IPS DF 19.7 (cell line): ENCODE results near the gene TSPAN16.
A peak's percentile ranks its signal among the peaks of the same experiment; 100 is the strongest.

Experiments
- DNase-seq: peaks from one replicate; pipeline ENCODE4 v3.0.0-alpha.2; 2013; ENCODE audit warnings: low read depth, low spot score

TSPAN16 gene, protein sequence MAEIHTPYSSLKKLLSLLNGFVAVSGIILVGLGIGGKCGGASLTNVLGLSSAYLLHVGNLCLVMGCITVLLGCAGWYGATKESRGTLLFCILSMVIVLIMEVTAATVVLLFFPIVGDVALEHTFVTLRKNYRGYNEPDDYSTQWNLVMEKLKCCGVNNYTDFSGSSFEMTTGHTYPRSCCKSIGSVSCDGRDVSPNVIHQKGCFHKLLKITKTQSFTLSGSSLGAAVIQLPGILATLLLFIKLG

DNA sequence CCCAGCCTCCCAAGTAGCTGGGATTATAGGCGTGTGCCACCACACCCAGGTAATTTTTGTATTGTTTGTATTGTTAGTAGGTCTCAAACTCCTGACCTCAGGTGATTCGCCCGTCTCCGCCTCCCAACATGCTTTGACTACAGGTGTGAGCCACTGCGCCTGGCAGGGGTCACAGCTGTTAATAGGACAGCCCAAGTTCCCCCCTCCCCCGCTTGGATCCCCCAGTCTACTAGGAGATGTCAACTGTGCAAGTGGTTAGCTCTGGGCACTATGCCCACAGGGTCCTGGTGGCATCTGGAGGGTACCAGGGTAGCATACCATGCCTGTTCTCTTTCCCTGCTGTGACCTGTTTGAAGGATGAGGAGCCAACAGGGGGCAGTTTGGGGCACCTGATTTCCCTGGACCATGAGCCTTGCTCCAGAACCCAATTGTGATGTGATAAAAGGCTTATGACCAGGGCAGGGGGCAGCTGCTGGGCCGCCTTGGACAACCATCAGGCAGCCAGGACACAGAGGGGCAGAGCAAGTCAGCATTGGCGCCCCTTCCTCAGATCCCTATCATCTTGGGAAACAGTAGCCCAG lies at the start of gene TSPAN16:
TSPAN16 (plus strand) TSS at position 496 of the 581 bp plus-strand sequence. CDS start 138 bp downstream, outside the sequence.
- no peak for DNase-seq

DNA sequence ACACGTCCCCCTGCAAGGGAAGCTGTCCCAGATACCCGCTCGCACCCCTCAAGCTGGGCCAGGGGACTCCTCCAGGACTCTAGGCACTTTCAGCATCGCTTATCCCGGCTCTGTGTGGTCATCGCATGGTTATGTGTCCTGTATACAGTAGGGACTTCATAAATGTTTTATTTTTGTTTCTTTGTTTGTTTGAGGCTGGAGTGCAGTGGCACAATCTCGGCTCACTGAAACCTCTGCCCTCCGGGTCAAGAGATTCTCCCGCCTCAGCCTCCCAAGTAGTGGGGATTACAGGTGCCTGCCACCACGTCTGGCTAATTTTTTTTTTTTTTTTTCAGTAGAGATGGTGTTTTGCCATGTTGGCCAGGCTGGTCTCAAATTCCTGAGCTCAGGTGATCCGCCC lies 49.0 kb upstream of the TSPAN16 start:
- DNase-seq = no peak

DNA sequence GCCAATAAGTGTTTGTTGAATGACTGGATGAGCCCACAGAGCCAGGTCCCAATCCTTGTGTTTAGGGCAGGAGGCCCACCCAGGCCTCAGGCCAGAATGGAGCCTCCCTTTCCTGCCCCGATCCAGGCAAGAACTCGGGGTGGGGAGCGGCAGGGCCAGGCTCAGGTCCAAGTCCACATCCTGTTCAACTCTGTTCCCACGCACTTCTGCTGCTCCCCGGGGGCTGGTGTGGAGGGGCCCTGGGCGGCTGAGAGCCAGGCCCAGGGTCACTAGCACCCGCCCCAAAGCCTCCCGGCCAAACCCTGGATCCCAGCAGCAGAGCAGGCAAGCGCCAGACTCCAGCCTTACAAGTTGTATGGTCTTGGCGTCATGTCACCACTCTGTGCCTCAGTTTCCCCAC lies 48.6 kb upstream of the TSPAN16 start:
- DNase-seq = no peak

DNA sequence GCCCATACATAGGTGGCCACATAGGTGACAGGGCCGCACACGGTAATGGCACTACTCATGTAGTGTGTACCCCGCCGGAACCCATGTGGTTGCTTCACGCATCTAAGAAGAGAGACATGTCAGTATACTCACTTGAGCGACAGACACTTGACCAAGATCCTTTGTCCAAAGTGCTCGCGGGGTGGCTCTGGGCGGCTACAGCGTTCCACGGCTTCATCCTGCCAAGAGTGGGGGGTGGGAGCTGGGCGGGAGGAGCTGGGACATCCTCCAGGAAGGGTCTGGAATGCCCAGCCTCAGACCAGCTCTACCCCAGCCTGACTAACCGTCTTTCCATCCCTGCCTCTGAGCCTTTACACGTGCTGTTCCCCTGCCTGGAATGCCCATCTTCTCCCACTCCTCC lies 48.0 kb upstream of the TSPAN16 start:
- no peak for DNase-seq

DNA sequence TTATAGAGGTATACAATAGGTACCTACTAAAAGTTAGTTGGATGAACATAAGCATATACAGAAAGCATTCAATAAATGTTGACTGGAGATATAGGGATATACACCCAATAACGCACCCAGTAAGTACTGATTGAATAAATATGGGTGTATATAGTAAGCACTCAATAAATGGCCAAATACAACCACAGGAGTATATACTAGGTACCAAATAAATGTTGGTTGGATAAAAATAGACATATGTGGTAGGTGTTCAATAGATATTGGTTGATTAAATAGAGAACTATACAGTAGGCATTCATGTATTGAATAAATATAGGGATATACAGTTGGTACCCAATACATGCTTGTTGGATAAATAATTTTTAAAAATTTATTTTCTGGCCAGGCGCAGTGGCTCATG lies 47.1 kb upstream of the TSPAN16 start:
- DNase-seq = no peak

DNA sequence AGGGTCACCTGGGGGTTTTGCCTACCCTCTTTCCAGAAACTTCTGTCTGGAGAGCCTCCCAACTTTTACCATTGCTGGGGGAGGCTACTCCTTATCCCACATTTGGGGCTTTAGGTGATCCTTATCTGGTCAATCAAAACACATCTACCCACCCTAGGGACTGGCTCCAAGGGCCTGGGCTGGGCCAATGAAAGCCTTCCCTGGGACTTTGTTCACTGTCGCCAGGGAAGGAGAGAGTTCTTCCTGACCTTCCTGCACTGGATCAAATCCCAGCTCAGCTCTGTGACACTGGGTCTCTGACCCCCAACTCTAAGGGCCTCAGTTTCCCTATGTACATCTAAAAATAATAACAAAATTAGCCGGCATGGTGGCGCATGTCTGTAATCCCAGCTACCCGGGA lies 44.7 kb upstream of the TSPAN16 start:
- no peak for DNase-seq

DNA sequence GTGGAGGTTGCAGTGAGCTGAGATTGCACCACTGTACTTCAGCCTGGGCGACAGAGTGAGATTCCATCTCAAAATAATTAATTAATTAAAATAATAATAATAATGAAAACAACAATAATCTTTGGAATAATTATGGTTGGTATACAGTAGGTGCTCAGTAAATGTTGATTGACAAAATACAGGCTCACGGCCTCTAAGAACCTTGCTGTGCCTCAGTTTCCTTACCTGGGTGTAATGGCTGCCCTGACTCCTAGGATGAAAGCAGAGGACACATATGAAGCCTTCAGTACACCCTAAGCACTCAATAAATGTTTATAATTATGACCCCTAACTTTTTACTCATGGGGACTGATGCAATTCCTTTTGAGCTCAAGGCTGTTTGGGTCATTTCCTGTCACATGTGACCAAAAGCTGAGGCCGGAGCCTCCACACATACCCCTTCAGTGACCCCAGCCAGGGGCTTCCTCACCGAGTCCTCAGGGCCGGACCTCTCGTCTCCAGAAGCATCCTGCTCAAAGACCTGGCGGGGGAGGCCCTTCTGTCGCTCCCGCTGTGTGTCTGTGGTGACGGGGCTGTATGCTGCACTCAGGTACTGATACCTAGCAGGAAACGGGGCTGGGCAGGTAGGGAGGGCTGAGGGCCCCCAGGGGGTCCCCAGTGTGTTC lies 44.2 kb upstream of the TSPAN16 start:
- DNase-seq = no peak

DNA sequence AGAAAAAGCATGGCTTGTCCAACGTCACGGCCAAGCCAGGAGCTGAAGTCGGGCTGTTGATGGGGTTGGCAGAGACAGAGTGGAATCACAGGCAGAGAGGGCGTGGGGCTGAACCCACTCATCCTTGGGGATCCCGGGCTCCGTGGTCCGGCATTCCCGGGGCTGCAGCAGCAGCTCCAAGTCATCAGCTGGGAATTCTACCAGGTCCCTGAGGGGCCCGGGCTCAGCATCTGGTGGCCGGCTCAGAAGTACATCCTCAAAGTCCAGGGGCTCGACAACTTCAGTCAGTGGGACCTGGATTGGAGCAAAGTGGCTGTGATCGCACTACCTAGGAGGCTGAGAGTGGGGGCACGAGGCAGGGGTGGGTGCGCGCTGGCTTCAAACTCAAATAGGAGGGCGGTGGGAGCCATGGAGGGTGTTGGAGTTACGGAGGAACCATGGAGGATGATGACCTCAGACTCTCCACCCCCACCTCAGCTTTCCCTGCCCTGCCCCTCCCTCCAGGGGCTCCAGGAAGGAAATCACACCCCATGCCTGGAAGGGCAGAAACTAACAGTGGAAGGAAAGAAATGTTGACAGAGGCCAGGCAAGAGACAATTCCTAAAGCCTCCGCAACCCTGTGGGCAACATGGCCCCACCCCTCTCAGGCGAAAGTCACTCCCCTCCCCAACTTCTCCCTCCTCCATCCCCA lies 43.1 kb upstream of the TSPAN16 start:
- no peak for DNase-seq

DNA sequence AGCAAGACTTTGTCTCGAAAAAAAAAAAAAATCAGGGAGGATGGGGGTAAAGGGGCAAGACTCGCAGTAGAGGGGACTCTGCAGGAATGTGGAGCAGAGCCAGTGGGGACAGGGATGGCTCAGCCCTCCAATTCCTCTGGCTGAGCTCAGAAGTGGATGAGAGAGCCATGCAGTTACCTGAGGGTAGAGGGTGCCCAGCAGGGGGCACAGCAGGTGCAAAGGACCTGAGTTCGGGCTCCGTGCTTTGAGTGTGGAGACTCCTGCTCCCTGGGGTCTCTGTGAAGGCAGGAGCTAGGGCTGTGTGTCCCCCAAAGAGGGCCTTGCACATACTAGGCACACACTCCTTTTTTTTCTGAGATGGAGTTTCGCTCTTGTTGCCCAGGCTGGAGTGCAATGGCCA lies 41.3 kb upstream of the TSPAN16 start:
- DNase-seq = no peak

DNA sequence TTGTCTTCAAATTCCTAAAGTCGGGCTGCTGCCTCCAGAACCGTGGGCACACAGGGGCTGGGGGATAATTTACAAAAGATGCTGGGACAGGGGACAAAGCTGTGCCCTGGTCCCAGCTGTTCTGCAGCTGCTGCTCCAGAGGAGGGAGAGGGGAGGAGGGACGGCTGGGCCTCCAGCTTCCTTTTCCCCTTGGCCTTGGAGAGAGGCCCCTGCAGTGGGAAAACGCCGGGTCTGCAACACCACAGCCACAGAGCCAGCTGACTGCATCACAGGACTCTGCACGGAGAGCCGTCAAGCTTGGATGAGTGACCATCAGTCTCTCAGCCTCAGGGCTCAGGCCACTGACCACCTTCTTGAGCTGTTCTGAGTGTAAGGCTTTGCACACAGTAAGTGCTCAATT lies 39.8 kb upstream of the TSPAN16 start:
- DNase-seq = no peak

DNA sequence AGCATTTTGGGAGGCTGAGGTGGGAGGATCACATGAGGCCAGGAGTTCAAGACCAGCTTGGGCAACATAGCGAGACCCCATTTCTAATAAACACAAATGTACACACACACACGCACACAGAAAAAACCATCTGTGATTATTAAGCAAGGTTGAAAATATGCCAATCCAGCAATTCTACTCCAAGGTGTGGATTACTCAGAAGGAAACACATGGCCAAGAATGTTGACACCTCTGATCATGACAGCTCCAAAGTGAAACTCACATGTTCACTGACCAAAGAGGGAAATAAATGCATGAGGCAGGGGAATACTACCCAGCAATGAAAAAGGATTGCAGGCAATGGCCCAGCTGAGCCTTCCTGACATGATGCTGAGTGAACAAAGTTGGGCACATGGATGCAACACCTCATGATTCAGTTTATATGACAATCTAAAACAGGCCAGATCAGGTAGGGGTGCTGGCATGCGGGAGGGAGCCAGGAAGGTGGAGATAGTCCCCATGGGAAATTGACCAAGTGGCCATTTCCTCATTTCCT lies 38.0 kb upstream of the TSPAN16 start:
- no peak for DNase-seq

DNA sequence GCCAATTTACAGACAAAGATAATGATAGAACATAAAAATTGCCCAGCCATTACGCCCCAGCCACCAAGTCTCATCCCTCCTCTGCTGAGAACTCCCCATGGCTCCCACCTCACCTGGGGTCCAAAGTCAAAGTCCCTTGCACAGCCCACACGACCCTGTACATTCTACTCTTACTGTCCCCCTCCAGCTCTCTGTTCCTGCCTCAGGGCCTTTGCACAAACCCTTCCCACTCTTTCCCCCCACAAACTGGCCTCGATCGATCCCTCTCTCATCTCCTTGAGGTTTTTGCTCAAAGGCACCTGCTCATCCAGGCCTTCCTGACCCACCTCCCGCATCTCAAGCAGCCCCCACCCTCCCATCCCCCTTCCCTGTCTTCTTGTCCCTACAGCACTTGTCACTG lies 35.0 kb upstream of the TSPAN16 start:
- DNase-seq = no peak

DNA sequence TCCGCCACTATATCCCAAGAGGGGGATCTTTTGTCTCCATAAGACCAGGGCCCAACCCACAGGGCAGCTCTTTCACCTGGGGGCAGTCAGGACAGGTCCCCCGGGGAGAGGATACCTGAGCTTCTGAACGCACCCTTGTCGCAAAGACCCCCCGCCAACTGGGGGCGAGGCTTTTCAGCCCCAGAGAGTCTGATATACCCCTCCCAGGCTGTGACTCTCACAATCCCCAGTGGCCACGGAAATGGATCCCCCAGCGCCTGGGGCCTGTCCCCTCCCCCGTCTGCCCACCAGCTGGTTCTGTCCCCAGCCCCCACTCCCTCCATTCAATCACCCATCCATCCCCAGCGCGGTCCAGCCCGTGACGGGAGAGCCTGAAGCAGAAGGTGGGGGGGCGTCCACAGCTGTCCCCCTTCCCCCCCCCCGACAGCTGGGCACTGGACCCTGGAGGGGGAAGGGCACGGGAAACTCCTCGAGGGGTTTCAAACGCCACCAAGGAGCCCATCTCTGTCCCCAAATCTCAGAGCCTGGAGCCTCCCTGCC lies 34.5 kb upstream of the TSPAN16 start:
- no peak for DNase-seq

DNA sequence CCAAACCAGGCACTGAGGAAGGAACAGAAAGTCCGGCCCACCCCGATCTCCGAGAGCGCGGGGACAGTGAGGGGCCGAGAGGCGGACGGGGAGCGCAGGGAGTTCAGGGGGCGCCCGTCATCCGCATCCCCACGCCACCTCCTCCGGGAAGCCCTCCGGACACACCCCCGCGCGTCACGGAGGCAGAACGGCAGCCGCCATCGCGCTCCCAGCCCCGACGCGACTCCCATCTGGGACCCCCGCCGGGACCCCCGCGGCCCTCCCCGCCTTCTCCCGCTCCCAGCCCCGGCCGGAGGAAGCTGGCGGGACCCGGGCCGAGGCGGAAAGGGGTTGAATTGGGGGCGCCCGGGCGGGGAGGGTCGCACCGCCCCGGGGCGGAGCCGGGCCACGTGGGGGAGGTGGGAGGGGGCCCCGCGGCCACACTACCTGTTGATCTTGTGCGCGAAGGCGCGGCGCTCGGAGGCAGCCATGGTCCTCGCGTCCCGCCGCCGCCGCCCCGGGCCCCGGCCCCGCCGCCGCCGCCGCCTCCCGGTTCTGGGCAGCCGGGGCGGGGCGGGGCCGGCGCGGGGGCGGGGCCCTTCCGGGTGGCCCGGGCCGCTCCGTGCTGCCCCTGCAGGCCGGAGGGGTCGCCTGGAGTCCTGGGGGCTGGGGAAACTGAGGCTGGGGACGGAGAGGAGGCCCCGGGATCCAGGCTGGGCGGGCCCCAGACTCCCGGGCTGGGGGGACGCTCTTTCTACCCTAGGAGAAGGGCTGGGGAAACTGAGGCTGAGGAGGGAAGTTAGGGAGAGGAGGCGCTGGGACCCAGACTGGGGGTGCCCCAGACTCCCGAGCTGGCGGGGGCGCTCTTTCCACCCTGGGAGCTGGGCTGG lies 33.8 kb upstream of the TSPAN16 start, which contains the start of gene DOCK6:
DOCK6 (minus strand) TSS at position 554 of the 869 bp plus-strand sequence; CDS start at position 470, 84 bp downstream.
- no peak for DNase-seq

DNA sequence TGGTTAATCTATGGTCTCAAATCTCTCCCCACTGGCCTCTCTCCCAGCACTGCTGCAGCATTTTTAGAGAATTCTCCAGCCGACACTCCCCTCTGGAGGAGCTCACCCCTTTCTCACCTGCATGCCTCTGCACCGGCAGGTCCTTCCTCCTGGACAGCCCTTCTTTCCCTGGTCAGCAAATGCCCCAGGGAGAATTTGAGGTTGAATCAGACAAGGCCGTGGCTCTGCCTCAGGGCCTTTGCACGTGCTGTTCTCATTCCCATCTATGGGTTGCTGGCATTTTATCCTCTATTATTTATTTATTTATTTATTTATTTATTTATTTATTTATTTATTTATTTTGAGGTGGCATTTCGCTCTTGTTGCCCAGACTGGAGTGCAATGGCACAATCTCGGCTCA lies 32.2 kb upstream of the TSPAN16 start:
- DNase-seq = no peak

DNA sequence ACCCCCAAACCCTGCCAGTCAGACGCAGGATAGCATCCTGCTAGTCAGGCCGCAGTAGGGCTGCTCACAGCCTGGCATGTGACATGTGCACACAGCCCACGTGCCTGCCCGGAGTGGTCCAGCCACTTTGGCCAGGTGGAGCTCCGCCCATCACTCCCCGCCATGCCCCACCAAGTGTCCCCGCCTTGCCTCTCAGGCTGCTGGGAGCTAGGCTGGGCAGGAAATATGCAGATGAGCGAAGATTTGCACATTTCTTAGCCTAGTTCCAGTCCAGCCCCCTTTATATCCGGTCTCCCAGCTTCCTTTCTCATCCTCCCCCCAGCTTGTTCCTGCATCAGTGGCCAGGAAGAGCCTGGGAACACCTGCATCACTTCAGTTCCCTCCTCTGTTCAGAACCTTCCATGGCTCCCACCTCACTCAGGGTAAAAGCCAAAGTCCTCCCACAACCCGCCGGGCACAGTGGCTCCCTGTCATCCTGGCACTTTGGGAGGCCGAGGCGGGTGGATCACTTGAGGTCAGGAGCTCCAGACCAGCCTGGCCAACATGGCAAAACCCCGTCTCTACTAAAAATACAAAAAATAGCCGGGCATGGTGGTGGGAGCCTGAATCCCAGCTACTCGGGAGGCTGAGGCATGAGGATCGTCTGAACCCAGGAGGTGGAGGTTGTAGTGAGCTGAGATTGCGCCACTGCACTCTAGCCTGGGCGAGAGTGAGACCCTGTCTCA lies 31.3 kb upstream of the TSPAN16 start:
- peak; percentile 59 for DNase-seq

DNA sequence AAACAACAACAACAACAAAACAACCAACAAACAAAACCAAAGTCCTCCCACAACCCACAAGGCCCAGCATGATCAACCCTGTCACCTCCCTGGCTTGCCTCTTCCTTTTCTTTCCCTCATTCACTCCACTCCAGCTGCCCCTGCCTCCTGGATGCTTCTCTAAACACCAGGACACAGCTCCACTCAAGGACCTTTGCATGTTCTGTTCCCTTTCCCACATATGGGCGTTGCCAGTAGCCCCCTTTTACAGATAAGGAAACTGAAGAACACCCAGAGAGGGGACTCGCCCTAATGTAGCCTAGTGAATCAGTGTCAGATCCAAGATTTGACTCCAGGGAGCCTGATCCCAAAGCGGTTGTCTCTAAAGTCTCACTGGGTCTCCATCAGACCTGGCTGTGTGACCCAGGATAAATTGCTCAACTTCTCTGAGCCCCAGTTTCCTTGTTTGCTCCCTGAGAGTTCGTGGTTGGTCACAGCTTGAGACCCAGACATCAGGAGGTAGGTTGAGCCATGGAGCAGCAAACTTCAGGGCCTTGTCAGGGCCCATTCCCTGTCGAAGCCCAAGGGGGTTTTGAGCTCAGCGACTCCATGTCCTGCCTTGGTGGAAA lies 30.7 kb upstream of the TSPAN16 start:
- no peak for DNase-seq

DNA sequence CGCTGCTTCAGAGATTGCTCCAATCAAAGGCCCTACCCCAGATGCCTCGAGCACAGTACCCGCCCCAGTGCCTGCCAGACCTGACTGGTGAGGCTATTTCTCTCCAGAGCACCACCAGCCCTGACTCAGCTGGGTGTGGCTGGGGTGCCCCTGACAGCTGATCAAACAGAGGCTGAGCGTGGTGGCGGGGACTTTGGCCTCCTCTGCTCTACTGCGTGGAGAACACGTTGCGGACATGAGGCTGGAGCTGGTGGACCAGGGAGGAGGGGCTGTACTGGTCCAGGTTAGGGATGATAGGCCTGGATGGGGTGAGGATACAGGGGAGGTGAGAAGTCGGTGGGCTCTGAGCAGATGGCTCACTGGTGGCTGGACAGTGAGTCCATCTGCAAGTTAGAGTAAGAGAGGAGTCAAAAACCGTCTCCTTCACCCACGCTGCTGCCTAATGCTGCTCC lies 30.1 kb upstream of the TSPAN16 start:
- no peak for DNase-seq

DNA sequence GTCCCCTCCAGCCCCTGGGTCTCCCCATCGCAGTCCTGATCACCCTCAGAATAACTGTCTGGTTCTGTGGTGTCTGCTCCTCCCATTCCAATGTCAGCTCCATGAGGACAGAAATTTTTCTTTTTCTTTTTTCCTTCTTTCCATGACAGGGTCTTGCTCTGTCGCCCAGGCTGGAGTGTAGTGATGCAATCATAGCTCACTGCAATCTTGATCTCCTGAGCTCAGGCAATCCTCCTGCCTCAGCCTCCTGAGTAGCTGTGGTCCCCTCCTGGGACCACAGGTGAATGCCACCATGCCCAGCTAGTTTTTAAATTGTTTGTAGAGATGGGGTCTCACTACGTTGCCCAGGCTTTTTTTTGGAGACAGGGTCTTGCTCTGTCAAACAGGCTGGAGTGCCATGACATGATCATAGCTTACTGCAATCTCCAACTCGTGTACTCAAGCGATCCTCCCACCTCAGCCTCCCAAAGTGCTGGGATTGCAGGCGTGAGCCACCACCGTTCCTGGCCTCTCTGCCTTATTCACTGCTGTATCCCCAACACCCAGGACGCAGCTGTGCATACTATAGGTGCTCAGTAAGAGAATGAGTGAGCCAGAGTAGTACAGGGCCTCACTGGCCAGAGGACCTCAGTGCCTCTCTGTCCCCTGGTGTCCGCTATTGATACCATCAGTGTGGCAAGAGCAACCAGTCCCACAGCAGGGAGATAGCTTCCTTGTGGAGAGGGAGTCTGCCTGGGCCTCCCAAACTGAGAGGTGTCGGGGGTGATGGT lies 28.5 kb upstream of the TSPAN16 start:
- no peak for DNase-seq
